ENCODE data around the gene SSTR5.

- TF ChIP-seq POLR2AphosphoS5 (IDR thresholded peaks at IDR 0.05; ENCODE audit: low read depth, low read length), result no peak
- TF ChIP-seq POLR2A (IDR thresholded peaks at IDR 0.05; ENCODE audit: low read depth, low read length), result no peak
- TF ChIP-seq TAF1 (IDR thresholded peaks at IDR 0.05; ENCODE audit: borderline replicate concordance, low read depth, low read length), result no peak
Measured at GRCh38 chr16:1027501-1027815, 45.1 kb upstream of the SSTR5 start.
